ENCODE data around the gene CA14.
A peak's percentile ranks its signal among the peaks of the same experiment; 100 is the strongest.
"Not testable (repeated sequence)": the region's sequence is repeated elsewhere in the genome, so short reads cannot be mapped to it uniquely, and the experiment has no call there.

CA14 gene

GRCh38 chr1:150281758-150282557 is 24.4 kb downstream of the CA14 start, which contains the start of gene CIART:
TSS of gene CIART (plus strand) at chr1:150282554. CDS start at chr1:150283268, 714 bp downstream.
- DNase-seq: peak; percentile 90

GRCh38 chr1:150282558-150282958 is 25.0 kb downstream of the CA14 start:
- DNase-seq: no peak

GRCh38 chr1:150283260-150283659 is 25.7 kb downstream of the CA14 start:
- DNase-seq: no peak

- no peak for DNase-seq
Measured at GRCh38 chr1:150288382-150288781, 30.8 kb downstream of the CA14 start.

- no peak for DNase-seq
Measured at GRCh38 chr1:150288822-150289221, 31.2 kb downstream of the CA14 start.

- DNase-seq: peak; percentile 96
Measured at GRCh38 chr1:150293433-150294253, 36.1 kb downstream of the CA14 start, which contains the start of gene MRPS21. TSS of gene MRPS21 (plus strand) at chr1:150293861. CDS start at chr1:150294367, 506 bp downstream.

- DNase-seq: no peak
Measured at GRCh38 chr1:150295476-150295875, 37.9 kb downstream of the CA14 start.

- DNase-seq: no peak
Measured at GRCh38 chr1:150299716-150300115, 42.1 kb downstream of the CA14 start.

GRCh38 chr1:150302338-150302737 is 44.8 kb downstream of the CA14 start:
- no peak for DNase-seq

- no peak for DNase-seq
Measured at GRCh38 chr1:150302902-150303301, 45.3 kb downstream of the CA14 start.

GRCh38 chr1:150308585-150308984 is 51.0 kb downstream of the CA14 start:
- DNase-seq: not testable (repeated sequence)

GRCh38 chr1:150309758-150310508 is 52.4 kb downstream of the CA14 start:
- DNase-seq: no peak

GRCh38 chr1:150311762-150312161 is 54.2 kb downstream of the CA14 start:
- no peak for DNase-seq
